Stimulated activated CD4-positive, alpha-beta T cell treated with anti-CD3 and anti-CD28 coated beads, Interleukin-4, amount 100 ng/mL, for 1 hour (primary cell): ENCODE measurements around the gene WDR31.
"Not testable (repeated sequence)": the region's sequence is repeated elsewhere in the genome, so short reads cannot be mapped to it uniquely, and the experiment has no call there.

Source experiments
- DNase-seq: peaks from one replicate; pipeline ENCODE4 v3.0.0-alpha.2; 2020

WDR31 gene

DNA sequence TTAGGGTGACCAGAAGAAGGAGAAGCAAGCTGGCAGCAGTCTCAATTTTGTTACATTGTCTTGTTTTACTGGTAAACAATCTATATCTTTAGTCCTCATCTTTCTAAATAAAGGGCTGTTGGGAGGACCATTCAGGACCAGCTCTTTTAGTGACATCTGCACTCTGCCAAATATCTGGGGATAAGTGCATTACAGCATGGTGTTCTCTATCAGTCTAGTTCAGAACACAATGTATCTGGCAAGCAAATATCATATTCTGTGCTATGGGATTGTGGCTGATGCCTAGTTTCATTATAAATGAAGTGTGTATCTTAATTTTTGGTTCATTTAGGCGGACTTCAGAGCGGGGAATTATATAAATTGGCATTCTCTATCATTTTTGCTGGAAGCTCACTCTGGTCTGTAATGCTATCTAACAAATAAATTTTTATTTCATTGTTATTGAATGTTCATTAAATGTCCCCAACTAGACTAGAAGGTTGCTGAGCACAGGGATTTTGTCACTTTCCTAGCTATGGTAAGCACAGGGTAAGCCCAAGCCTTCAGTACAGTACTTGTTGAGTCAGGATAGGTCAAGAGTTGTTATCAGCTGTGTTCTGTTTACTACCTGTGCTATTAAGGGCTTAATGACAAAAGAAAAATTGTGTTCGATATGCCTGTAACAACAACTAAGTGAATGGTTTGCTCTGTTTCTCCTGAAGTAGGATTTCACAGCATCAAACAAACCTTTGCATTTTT is 11.9 kb downstream of the WDR31 start:
- no peak for DNase-seq

- DNase-seq = no peak
Measured at GRCh38 chr9:113326230-113326629, 13.8 kb downstream of the WDR31 start.

DNA sequence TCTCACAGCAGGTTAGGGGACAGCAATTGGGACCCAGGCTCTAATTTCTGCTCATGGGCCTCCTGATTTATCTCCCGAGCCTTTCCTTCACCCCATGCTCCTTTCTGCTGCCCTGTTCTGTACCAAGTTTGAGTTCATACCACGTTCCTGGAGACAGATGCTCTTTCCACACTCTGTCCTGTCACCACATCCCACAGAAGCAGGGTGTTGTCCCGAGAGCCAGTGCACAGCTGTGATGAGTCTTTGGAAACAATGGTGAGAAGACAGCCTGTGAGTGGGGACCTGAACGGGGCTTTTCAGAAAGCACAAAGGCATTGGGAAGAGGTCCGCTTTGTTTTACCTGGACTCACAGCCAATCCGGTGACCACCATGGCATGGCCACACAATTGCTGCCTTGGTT is 17.4 kb downstream of the WDR31 start:
- DNase-seq = no peak

- DNase-seq = no peak
Measured at GRCh38 chr9:113320051-113320450, 20.0 kb downstream of the WDR31 start.

GRCh38 chr9:113319054-113319453 is 21.0 kb downstream of the WDR31 start:
- DNase-seq = no peak

DNA sequence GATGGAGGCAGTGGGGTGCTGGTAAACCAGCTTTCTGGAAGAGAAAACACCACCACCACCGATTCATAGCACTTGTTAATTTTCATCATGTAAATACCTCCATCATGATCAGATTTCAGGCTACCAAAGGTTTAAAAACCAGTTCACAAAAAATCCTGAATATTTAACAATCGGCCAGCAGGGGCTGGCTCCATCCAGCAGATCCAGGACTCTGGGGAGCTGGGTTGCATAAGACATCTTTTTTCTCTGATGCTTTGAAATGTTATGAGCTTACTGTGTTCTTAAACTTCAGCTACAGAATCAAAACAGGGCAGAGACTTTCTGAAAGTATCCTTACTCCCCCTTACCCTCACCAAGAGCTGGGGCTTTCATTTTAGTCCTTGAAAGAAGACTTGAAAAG is 22.3 kb downstream of the WDR31 start:
- no peak for DNase-seq

DNA sequence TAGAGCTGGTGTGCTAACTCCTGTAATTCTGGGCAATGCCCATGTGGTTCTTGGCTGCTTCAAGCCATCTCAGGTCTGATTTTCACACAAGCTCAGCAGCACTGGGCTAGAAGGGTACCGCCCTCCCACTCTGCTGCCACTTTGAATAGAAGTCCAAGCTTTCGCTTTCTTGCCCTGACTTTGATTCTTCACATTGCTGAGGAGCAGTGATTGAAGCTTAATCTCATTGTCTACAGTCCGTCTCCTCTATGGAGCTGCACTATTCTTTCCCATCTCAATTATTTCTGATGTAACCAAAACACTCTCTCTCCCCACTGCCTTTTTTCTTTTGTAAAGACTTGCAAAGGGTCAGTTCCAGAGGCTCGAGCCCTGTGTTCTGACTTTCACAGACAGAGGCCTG is 24.0 kb downstream of the WDR31 start:
- no peak for DNase-seq

DNA sequence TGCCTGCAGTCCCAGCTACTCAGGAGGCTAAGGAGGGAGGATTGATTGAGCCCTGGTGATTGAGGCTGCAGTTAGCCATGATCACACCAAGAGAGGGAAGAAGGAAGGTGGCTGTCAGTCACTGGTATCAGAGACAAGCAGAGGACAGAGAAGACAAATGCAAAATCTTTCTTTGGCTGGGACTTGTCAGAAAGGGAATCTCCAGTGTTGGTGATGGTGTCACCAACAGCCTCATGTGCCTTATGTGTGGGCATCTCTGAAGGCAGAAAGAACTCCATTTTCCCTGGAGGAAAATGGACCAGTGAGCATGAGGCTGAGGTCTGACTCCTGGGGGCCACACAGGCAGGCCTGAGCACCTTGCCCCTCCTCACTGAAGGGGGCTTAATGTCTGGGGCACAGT is 24.8 kb downstream of the WDR31 start:
- DNase-seq = no peak

- DNase-seq = no peak
Measured at GRCh38 chr9:113313261-113313660, 26.8 kb downstream of the WDR31 start.

DNA sequence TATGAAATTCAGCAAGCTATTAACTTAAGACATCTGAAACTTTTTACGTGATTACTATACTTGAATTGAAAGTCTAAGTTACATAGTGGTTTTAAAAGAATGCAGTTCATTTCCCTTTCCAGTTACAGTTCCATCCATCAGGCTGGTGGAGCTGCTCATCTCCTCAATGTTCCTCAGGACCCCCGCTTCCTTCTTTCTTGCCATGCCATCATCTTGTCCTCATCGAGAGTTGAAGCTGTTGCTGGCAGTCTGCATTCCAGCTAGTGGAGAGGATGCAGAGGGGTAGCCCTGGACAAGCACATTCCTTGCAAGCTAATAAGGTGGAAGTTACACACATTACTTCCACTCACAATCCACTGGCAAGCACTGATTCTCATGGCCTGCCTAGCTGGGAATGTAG is 28.1 kb downstream of the WDR31 start:
- DNase-seq = no peak

DNA sequence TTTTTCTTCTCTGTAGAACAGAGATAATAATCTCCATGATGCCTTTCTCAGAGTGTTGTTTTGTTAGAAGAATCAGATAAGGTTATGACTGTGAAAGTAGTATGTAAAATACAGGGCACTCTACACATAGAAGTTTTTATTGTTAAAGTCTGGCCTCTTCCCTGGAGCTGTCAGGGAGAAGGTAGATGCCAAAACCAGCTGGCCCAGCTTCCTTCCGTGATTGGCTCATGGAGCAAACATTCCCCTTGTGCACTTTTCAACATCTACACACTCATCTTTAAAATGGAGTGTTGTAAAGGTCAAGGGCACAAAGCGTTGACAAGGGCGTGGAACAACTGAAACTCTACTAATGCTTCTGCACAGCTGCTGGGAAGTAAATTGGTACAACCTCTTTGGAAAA is 29.5 kb downstream of the WDR31 start:
- no peak for DNase-seq

DNA sequence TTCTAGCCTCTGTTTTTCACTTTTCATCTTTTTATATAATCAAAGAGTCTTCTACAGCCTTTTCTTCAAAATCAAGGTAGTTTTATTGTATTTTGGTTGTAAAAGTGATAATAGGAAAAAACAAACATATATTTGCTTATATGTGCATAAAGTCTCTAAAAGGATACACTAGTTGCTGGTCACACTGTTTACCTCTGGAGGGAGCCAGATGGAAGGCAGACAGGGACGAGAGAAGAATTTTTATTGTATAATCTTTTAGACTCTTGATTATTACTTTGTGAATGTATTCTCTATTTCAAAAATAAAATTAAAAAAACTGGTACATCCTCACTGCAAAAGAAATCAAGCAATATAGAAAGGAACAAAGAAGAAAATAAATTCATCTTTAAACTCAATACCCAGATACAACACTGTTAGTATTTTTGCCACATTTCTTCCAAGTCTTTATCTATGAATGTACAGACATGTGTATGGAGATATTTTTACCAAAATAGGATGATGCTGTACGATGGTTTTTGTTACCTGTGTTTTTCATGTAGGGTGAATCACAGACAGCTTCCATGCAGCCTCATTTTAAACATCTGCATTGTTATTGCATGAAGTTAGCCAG is 30.8 kb downstream of the WDR31 start:
- no peak for DNase-seq

DNA sequence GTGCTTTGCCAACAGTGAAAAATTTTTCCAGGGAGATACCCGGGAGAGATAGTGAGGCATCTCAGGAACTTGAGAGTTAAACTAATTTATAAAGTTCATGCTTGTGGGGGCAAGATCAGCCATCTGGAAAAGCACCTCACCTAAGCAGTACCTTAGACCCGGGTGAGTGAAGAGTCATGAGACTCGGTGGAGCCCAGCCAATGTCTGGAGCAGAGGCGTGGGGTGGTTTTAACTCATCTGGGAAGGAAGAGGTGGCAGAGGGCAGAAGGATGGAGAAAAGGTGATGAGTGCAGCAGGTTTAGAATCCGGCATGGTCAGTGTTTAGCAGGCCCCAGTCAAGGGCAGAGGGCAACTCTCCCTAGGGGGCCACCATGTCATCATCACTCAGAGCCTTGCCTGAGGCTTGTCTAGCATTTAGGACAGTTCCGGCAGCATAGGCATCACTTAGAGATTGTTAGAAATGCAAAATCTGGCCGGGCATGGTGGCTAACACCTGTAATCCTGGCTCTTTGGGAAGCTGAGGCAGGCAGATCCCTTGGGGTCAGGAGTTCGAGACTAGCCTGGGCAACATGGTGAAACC is 32.6 kb downstream of the WDR31 start:
- no peak for DNase-seq

GRCh38 chr9:113306566-113306965 is 33.5 kb downstream of the WDR31 start:
- DNase-seq = no peak

GRCh38 chr9:113302792-113303418 is 37.2 kb downstream of the WDR31 start, which contains the start of gene RNF183:
RNF183 (minus strand) TSS chr9:113303376; CDS start chr9:113298184, 5,192 bp downstream.
- DNase-seq = no peak

DNA sequence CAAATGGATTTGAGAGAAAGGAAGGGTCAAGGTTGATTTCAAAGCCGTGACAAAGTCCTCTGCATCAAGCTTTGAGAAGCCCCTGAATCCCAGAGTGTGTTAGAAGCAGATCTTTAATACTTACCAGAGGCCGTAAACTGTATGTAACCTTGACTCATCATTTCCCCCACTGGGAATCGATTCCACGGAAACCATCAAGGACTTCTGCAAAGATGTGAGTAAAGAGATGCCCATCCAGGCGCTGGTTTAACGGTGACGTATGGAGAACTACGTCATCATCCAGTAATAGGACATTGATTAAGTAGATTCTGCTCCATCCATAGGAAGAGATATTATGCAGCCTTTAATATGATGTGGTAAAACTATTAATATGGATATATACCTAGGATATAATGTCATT is 38.5 kb downstream of the WDR31 start:
- no peak for DNase-seq

- no peak for DNase-seq
Measured at GRCh38 chr9:113299800-113300292, 40.2 kb downstream of the WDR31 start.

DNA sequence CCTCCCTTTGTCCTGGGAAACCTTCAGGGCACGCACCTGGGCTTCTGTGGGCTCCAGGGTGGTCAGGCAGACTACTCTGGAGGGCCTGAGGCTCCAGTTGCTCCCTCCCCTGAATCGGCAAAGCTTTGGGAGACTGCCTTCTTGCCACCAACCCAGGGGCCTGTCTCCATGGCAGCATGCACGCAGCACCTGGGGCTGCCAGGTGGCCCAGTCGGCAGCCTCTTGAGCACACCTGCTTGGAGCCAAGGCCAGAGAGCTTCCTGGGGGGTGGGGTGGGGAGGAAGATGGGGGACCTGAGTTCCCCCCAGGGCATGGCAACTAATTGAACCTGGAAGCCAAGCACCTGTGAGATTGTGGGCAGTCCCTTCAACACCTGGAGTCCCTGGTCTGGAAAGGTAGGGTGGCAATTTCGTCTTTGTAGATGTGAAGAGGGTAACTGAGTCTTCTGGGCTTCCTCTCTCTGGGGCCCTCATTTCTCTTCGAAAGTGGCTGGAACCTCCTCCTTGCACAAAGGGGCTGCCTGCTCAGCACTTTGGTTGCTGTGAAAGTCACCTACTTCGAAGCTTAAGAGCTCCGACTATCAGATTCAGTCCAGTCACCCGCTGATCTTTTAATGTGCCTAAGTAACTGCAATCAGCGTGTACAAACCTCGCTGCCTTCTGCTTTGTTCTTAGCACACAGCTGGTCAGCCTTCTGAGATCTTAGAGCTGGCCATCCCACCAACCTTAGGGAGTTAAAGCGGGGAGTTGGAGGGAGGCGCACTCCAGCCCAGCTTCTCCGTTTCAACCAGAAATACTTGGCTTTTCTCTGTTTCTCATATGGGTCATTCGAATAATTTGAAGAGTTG is 40.9 kb downstream of the WDR31 start:
- no peak for DNase-seq

DNA sequence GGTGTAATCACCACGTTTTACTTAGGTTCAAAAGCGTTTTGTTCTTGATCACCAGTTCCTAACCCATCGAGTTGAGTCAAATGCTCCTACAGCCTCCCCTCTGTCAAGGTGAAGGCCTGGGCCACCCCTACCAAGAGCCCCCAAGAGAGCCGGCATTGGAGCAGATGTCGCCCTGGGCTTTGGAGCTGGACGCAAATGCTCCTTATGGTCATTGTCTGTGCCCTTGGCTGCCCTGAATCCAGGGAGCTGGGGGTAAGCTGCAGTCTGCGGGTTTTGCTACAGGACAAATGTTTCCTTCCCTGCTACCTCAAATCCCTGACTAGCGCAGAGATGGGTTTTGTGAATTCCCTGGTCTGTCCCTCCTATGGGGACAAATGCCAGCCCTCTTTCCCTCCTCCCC is 41.8 kb downstream of the WDR31 start:
- no peak for DNase-seq

GRCh38 chr9:113296796-113297558 is 43.1 kb downstream of the WDR31 start:
- no peak for DNase-seq

GRCh38 chr9:113296247-113296646 is 43.8 kb downstream of the WDR31 start:
- not testable (repeated sequence) for DNase-seq

DNA sequence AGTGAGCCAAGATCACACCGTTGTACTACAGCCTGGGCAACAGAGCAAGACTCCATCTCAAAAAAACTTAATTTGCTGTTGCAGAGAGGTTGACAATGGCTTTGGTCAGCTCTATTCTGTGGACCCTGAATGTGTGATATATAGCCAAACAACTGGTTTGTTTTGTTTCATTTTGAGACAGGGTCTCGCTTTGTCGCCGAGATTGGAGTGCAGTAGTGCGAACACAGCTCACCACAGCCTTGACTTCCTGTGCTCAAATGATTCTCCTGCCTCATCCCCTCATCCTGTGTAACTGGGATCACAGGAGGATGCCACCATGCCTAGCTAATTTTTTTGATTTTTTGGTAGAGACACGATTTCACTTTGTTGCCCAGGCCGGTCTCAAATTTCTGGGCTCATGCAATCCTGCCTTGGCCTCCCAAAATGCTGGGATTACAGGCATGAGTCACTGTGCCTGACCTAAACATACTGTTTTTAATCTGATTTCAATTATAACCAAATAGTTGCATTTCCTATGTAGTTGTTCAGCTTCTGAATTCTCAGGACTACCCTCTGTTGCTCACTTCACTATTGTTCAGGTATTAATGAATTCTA is 46.7 kb downstream of the WDR31 start:
- no peak for DNase-seq
